PFSK-1 (cell line): Measurements from ENCODE around the gene RASA3.

Experiments
- FOXP2 ChIP-seq: optimal IDR thresholded peaks from 2 replicates; pipeline ENCODE3; 2011; ENCODE audit warnings: borderline replicate concordance, control low read depth, inconsistent platforms; ENCODE audit not compliant: insufficient read depth; ENCODE audit errors: extremely low read length, extremely low read depth
- POLR2AphosphoS5 ChIP-seq: IDR thresholded peaks from 2 replicates; pipeline ENCODE4 v1.6.1; 2012; ENCODE audit warnings: low read depth, mild to moderate bottlenecking, control low read depth, low read length, moderate library complexity
- SIN3A ChIP-seq: IDR thresholded peaks from 2 replicates; pipeline ENCODE4 v1.6.1; 2012; ENCODE audit warnings: mild to moderate bottlenecking, low read length, moderate library complexity, borderline replicate concordance; ENCODE audit not compliant: insufficient read depth
- TAF1 ChIP-seq: IDR thresholded peaks from 2 replicates; pipeline ENCODE4 v1.6.1; 2012; ENCODE audit warnings: low read length, control low read depth, borderline replicate concordance; ENCODE audit not compliant: insufficient read depth
- TF ChIP-seq, protein P1 (sequence below), 2 experiments: IDR thresholded peaks; 2 replicates each; pipeline versions ENCODE4 v1.6.1 to v1.8.0; 2011 to 2012; ENCODE audit warnings: low read depth in 2 of 2, low read length in 2 of 2, control low read depth in 1 of 2, inconsistent platforms in 1 of 2, mild to moderate bottlenecking in 1 of 2, moderate library complexity in 1 of 2; ENCODE audit not compliant: insufficient read depth in 1 of 2

The RASA3 gene

DNA sequence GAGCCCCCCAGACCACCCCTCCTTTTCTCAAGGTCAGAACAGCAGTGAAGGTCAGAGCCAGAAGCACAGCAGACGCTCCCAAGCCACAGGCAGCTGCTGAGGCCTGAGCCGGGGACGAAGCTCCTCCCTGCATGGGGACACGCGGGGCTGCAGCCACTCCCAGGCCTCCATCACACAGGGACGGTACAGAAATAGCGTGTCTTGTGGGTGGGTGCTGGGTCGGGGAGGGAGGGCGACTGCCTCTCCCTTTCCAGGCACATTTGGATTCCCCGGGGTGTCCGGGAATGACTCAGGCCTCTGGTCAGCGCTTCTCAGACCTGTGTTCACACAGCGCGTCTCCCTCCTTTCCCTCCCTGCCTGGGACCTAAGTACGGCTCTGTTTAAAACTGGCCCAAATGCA, 33.2 kb downstream of the RASA3 start:
- TF ChIP-seq, protein P1, sequence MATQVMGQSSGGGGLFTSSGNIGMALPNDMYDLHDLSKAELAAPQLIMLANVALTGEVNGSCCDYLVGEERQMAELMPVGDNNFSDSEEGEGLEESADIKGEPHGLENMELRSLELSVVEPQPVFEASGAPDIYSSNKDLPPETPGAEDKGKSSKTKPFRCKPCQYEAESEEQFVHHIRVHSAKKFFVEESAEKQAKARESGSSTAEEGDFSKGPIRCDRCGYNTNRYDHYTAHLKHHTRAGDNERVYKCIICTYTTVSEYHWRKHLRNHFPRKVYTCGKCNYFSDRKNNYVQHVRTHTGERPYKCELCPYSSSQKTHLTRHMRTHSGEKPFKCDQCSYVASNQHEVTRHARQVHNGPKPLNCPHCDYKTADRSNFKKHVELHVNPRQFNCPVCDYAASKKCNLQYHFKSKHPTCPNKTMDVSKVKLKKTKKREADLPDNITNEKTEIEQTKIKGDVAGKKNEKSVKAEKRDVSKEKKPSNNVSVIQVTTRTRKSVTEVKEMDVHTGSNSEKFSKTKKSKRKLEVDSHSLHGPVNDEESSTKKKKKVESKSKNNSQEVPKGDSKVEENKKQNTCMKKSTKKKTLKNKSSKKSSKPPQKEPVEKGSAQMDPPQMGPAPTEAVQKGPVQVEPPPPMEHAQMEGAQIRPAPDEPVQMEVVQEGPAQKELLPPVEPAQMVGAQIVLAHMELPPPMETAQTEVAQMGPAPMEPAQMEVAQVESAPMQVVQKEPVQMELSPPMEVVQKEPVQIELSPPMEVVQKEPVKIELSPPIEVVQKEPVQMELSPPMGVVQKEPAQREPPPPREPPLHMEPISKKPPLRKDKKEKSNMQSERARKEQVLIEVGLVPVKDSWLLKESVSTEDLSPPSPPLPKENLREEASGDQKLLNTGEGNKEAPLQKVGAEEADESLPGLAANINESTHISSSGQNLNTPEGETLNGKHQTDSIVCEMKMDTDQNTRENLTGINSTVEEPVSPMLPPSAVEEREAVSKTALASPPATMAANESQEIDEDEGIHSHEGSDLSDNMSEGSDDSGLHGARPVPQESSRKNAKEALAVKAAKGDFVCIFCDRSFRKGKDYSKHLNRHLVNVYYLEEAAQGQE (IDR thresholded peaks at IDR 0.05; ENCODE audit: insufficient read depth in 1 of 2, low read depth in 2 of 2, low read length in 2 of 2), result no peak
- TF ChIP-seq SIN3A (no peak), TAF1 (no peak), FOXP2 (no peak)

DNA sequence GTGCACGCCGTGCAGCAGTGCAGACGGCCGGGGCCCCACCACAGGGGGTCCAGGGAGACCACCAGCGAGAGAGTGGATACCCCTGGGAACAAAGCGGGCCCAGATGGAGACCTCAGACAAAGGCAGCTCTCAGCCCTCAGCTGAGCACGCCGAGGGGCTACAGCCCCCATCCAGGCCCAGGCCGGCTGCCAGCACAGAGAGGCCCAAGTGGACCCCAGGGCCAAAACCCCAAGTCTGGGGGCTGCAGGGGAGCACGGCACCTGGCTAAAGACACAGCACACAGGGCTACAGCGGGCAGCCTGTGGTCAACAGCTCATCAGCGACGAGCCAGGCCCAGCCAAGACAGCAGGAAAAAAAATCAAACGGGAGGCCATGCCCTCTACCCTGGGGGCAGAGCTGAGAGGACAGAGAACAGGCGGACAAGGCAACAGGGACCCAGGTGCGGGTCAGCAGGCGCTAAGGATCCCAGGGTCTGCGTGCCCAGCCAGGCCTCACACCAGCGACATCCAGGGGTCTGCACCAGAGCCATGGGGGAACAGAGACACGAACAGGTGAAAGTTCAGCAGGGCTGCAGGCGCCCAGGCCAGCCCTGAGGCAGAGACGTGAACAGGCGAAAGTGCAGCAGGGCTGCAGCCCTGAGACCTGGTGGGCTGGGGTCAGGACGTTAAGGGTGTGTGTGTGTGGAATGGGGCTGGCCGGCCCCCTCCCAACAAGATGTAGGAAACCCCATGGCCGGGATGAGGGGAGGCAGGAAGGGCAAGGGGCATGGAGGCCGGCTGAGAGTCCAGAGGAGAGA, 34.3 kb downstream of the RASA3 start:
- TF ChIP-seq, protein P1 (IDR thresholded peaks at IDR 0.05; ENCODE audit: insufficient read depth in 1 of 2, low read depth in 2 of 2, low read length in 2 of 2), result no peak
- no peak for TF ChIP-seq SIN3A
- TF ChIP-seq TAF1, result no peak
- TF ChIP-seq FOXP2, result no peak
- no peak for TF ChIP-seq POLR2AphosphoS5

DNA sequence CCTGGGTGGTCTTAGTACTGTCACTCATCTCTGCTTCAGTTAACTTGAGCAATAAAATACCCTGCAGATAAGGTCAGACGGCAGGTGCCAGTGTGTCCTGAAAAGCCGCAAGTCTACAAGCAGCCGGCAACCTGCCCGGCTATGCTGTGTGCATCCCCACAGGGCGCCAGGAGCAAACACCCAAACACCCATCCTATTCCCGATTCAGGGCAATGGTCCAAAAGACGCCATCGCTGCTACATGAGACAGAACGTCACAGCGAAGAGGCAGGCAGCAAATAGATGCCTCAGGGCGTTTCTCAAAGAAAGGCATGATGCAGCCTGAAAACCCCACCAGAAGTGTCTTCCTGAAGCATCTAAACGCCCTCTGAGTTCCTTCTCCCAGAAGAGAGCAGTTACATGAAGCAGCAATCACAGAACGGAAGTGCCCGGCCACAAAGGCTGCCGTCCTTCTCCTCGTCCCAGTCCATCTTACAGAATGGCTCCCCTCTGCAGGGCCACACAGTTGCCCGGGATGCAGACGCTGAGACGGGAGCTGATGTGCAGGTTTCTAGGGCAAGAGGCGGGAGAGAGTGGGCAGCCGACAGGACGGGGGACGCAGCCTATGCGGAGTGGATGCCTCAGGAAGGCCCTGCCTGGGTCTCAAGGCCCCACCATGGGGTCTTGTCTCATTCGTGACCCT, 35.1 kb downstream of the RASA3 start:
- TF ChIP-seq SIN3A (no peak), TAF1 (no peak), POLR2AphosphoS5 (no peak)
- TF ChIP-seq, protein P1 (IDR thresholded peaks at IDR 0.05; ENCODE audit: insufficient read depth in 1 of 2, low read depth in 2 of 2, low read length in 2 of 2), result no peak

DNA sequence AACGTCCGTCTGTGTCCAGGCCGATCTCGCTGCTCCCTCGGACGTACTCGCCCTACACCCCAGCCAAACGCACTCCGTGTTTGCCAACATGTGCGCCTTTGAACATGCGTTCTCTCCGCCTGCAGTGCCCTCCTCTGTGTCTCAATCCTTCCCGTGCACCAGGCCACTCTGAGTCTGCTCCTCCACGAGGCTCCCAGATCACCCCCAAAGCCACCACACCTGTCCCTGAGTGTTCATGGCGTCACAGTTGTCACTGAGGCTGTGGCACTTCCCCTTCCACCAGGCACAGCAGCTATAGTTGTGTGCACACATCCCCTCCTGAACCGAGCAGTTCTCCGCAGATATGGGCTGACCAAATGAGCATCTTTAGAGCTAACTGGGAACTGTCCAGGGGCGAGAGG, 35.6 kb downstream of the RASA3 start:
- TF ChIP-seq, protein P1 (IDR thresholded peaks at IDR 0.05; ENCODE audit: insufficient read depth in 1 of 2, low read depth in 2 of 2, low read length in 2 of 2), result no peak
- TF ChIP-seq SIN3A, result no peak
- no peak for TF ChIP-seq TAF1
- no peak for TF ChIP-seq FOXP2
- TF ChIP-seq POLR2AphosphoS5, result no peak

DNA sequence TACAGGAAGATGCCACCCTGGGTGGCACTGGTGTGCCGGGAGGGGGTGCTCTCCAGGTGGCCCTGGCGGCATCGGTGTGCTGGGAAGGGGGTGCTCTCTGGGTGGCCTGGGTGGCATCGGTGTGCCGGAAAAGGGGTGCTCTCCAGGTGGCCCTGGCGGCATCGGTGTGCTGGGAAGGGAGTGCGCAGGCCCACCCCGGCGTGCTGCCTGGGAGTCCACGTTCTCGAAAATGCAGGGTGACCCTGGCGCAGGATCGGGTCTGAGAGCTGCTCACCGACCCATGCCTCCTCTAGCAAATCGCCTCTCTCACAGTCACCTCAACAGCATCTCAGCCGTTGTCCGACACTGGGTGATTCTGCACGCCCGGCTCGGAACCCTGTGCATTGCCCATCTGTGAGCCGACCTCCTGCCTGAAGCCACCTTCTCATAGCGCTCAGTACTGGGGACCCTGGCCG, 36.4 kb downstream of the RASA3 start:
- TF ChIP-seq POLR2AphosphoS5, result no peak
- TF ChIP-seq, protein P1 (IDR thresholded peaks at IDR 0.05; ENCODE audit: insufficient read depth in 1 of 2, low read depth in 2 of 2, low read length in 2 of 2), result no peak
- no peak for TF ChIP-seq TAF1
- TF ChIP-seq SIN3A, result no peak
- no peak for TF ChIP-seq FOXP2
